Brain microvascular endothelial cell (primary cell): Measurements from ENCODE around the gene FRMD8.

Experiments used
- DNase-seq: peaks from one replicate; pipeline ENCODE4 v3.0.0-alpha.2; 2020
- H3K27ac ChIP-seq: fragments of 250-450 bp; sonication (Bioruptor Pico); 2 replicates; pipeline ENCODE4 v1.5.1; 2020; ENCODE audit warnings: mild to moderate bottlenecking, moderate library complexity
- H3K27me3 ChIP-seq: fragments of 250-450 bp; sonication (Bioruptor Pico); replicated peaks from 2 replicates; pipeline ENCODE4 v1.5.1; 2020; ENCODE audit warnings: mild to moderate bottlenecking
- H3K36me3 ChIP-seq: fragments of 250-450 bp; sonication (Bioruptor Pico); replicated peaks from 2 replicates; pipeline ENCODE4 v1.5.1; 2020; ENCODE audit warnings: mild to moderate bottlenecking
- H3K4me3 ChIP-seq: 2 replicates; pipeline ENCODE4 v1.5.1; 2011; ENCODE audit warnings: low read depth, mild to moderate bottlenecking, control low read depth, low read length, moderate library complexity
- CTCF ChIP-seq: IDR thresholded peaks from 2 replicates; pipeline ENCODE4 v1.5.1; 2011; ENCODE audit warnings: low read depth, mild to moderate bottlenecking, moderate library complexity, low read length, control low read depth, inconsistent platforms; ENCODE audit errors: missing control alignments
- in situ Hi-C: cut with HindIII; loops from 2 replicates; pipeline ENCODE4 v1.10.0; 2017; ENCODE audit warnings: low sequenced_read_pairs, low pct_ligation_motif_present

The FRMD8 gene

GRCh38 chr11:65376138-65376713, 10.2 kb upstream of the FRMD8 start:
- no peak overlapping the region for H3K27ac ChIP-seq
- no peak for DNase-seq
- no peak overlapping the region for H3K4me3 ChIP-seq
- H3K27me3 ChIP-seq = no peaks in the 10 kb centered on the region
- H3K36me3 ChIP-seq = no peaks in the 10 kb centered on the region
- in situ Hi-C loops = no loop called here
- no peak for TF ChIP-seq CTCF

- H3K4me3 ChIP-seq = no peak overlapping the region
- in situ Hi-C loops = no loop called here
- no peaks in the 10 kb centered on the region for H3K27me3 ChIP-seq
- TF ChIP-seq CTCF = no peak
- no peaks in the 10 kb centered on the region for H3K36me3 ChIP-seq
- DNase-seq = no peak
- no peak overlapping the region for H3K27ac ChIP-seq
Observed at GRCh38 chr11:65377036-65377435, 9.4 kb upstream of the FRMD8 start.

- TF ChIP-seq CTCF = no peak
- no peak overlapping the region for H3K4me3 ChIP-seq
- DNase-seq = no peak
- no peaks in the 10 kb centered on the region for H3K27me3 ChIP-seq
- no peak overlapping the region for H3K27ac ChIP-seq
- in situ Hi-C loops = no loop called here
- H3K36me3 ChIP-seq = no peaks in the 10 kb centered on the region
Observed at GRCh38 chr11:65377777-65378176, 8.7 kb upstream of the FRMD8 start.

GRCh38 chr11:65378208-65378927, 8.1 kb upstream of the FRMD8 start:
- H3K4me3 ChIP-seq = no peak overlapping the region
- H3K36me3 ChIP-seq = no peaks in the 10 kb centered on the region
- H3K27ac ChIP-seq = no peak overlapping the region
- H3K27me3 ChIP-seq = no peaks in the 10 kb centered on the region
- in situ Hi-C loops = no loop called here
- TF ChIP-seq CTCF = peak; percentile 9
- DNase-seq = no peak

GRCh38 chr11:65378928-65379638, 7.4 kb upstream of the FRMD8 start:
- Histone ChIP-seq H3K27me3 (no peaks in the 10 kb centered on the region), H3K27ac (no peak overlapping the region), H3K4me3 (no peak overlapping the region), H3K36me3 (no peaks in the 10 kb centered on the region)
- TF ChIP-seq CTCF = no peak
- in situ Hi-C loops = no loop called here
- no peak for DNase-seq
